ENCODE measurements around the gene AP3M1.

DNA sequence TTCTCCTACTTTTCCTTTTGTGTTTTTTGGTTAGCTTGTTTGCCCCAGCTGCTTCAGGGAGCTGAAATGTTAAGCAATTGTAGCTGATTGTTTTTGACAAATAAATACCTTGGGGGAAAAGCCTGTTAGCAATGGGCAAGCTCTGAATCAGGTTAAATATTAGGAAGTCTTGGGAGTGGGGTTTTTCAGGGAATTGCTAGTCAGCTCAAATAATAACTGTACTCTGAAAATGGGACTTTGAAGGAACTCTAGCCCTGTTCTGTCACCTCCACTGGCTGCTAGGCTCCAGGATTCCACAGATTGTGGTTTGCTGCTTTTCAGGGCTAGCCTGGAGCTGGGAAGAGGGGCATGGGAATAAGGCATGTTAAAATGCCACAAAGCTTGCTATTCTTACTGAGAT is 39.9 kb upstream of the AP3M1 start:
- TF ChIP-seq, protein P1, sequence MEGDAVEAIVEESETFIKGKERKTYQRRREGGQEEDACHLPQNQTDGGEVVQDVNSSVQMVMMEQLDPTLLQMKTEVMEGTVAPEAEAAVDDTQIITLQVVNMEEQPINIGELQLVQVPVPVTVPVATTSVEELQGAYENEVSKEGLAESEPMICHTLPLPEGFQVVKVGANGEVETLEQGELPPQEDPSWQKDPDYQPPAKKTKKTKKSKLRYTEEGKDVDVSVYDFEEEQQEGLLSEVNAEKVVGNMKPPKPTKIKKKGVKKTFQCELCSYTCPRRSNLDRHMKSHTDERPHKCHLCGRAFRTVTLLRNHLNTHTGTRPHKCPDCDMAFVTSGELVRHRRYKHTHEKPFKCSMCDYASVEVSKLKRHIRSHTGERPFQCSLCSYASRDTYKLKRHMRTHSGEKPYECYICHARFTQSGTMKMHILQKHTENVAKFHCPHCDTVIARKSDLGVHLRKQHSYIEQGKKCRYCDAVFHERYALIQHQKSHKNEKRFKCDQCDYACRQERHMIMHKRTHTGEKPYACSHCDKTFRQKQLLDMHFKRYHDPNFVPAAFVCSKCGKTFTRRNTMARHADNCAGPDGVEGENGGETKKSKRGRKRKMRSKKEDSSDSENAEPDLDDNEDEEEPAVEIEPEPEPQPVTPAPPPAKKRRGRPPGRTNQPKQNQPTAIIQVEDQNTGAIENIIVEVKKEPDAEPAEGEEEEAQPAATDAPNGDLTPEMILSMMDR (conservative IDR thresholded peaks at IDR 0.05 in 1 of 2, IDR thresholded peaks at IDR 0.05 in 1 of 2; ENCODE audit: extremely low read depth in 1 of 2, insufficient read depth in 1 of 2, low read depth in 1 of 2, low read length in 2 of 2) = no peak
- no peak for TF ChIP-seq EZH2 (IDR thresholded peaks at IDR 0.05; ENCODE audit: borderline replicate concordance, low read length)

Data from mammary epithelial cell (primary cell).